CD4-positive, alpha-beta T cell treated with Interleukin-17A for 1 hour (primary cell): ENCODE measurements around the gene BTBD16.

Experiments used
- DNase-seq: peaks from one replicate; pipeline ENCODE4 v3.0.0-alpha.2; 2020

The BTBD16 gene

GRCh38 chr10:122376364-122376961, 105.4 kb downstream of the BTBD16 start:
- no peak for DNase-seq

- DNase-seq: no peak
Observed at GRCh38 chr10:122379041-122379440, 107.9 kb downstream of the BTBD16 start.

- no peak for DNase-seq
Observed at GRCh38 chr10:122379537-122379936, 108.4 kb downstream of the BTBD16 start.

GRCh38 chr10:122380703-122381102, 109.6 kb downstream of the BTBD16 start:
- no peak for DNase-seq

- DNase-seq: no peak
Observed at GRCh38 chr10:122381680-122382079, 110.6 kb downstream of the BTBD16 start.

GRCh38 chr10:122386514-122386913, 115.4 kb downstream of the BTBD16 start:
- DNase-seq: no peak

GRCh38 chr10:122387572-122387971, 116.5 kb downstream of the BTBD16 start:
- no peak for DNase-seq
